GM12878 (cell line): Measurements from ENCODE around the gene SLC35C1.

Experiments
- CREB1 ChIP-seq: IDR thresholded peaks from 2 replicates; pipeline ENCODE4 v1.6.1; 2012; ENCODE audit warnings: low read depth, mild to moderate bottlenecking, inconsistent platforms
- JUND ChIP-seq: IDR thresholded peaks from 2 replicates; pipeline ENCODE4 v1.6.1; 2012; ENCODE audit warnings: low read depth, mild to moderate bottlenecking, low read length, improper control_type of control experiment, moderate library complexity
- POLR2A ChIP-seq: IDR thresholded peaks from 2 replicates; pipeline ENCODE4 v1.6.1; 2011; ENCODE audit warnings: low read depth, mild to moderate bottlenecking, low read length

DNA sequence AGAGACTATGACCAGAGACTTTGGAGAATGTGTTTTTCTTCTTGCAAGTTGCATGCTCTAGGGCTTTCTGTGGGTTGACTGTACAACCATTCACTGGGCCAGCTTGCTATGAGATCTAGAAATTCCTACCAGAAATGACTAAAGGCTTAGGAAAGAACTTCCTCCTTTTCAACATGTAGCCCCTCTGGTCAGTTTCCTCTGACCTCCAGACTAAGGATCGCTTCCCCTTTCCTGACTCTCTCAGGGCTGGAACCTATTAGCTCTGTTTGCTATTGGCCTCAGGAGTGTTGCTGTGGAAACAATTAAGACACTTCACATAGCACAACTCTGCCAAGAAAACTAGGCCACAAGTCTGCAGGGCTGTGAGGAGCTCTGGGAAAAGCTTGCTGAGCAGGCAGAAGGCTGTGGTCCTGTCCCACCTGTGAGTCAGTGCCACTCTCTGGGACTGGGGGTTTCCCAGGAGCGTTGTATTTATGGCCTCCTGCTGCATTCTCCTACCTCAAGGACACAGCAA is 53.1 kb downstream of the SLC35C1 start:
- TF ChIP-seq POLR2A (no peak), JUND (no peak), CREB1 (no peak)
